ENCODE data around the gene WFDC8. TPM values are rescaled to one million over a fixed set of nuclear protein-coding genes. Genes with fewer than 3 reads are reported as not detected.

Gene WFDC8
- total RNA-seq, 1 experiment from 2014 or later: not detected

Other genes starting within 250 kb of the WFDC8 start
- gene SDC4, start 230.9 kb downstream of the WFDC8 start, total RNA-seq (2014; rRNA removed; shearing (Covaris generic)): 88.2 and 103 TPM in 2 replicates
- 29.2 and 33.7 TPM in 2 replicates for gene SYS1, start 216.1 kb downstream of the WFDC8 start, total RNA-seq (2014; rRNA removed; shearing (Covaris generic))
- gene TP53TG5, start 201.0 kb downstream of the WFDC8 start, total RNA-seq (2014; rRNA removed; shearing (Covaris generic)): not detected in 2 replicates
- gene DBNDD2, start 171.0 kb downstream of the WFDC8 start, total RNA-seq (2014; rRNA removed; shearing (Covaris generic)): 10.1 and 12.5 TPM in 2 replicates
- gene PIGT, start 163.1 kb downstream of the WFDC8 start, total RNA-seq (2014; rRNA removed; shearing (Covaris generic)): 196 and 220 TPM in 2 replicates
- gene WFDC2, start 109.5 kb downstream of the WFDC8 start, total RNA-seq (2014; rRNA removed; shearing (Covaris generic)): 0.78 TPM in 1 of 2 replicates, not detected in the other
- not detected in 2 replicates for gene SPINT3, start 63.7 kb downstream of the WFDC8 start, total RNA-seq (2014; rRNA removed; shearing (Covaris generic))
- not detected in 2 replicates for gene WFDC6, start 39.8 kb downstream of the WFDC8 start, total RNA-seq (2014; rRNA removed; shearing (Covaris generic))
- gene EPPIN, start 31.9 kb downstream of the WFDC8 start, total RNA-seq (2014; rRNA removed; shearing (Covaris generic)): not detected in 2 replicates
- not detected in 2 replicates for gene WFDC10A, start 50.5 kb upstream of the WFDC8 start, total RNA-seq (2014; rRNA removed; shearing (Covaris generic))
- not detected in 2 replicates for gene WFDC9, start 52.0 kb upstream of the WFDC8 start, total RNA-seq (2014; rRNA removed; shearing (Covaris generic))
- not detected in 2 replicates for gene WFDC11, start 91.0 kb upstream of the WFDC8 start, total RNA-seq (2014; rRNA removed; shearing (Covaris generic))
- gene WFDC13, start 122.8 kb upstream of the WFDC8 start, total RNA-seq (2014; rRNA removed; shearing (Covaris generic)): not detected in 2 replicates
- 0.88 and 3.5 TPM in 2 replicates for gene WFDC10B, start 125.7 kb upstream of the WFDC8 start, total RNA-seq (2014; rRNA removed; shearing (Covaris generic))
- gene SPINT4, start 143.1 kb upstream of the WFDC8 start, total RNA-seq (2014; rRNA removed; shearing (Covaris generic)): not detected in 2 replicates
- gene WFDC3, start 212.6 kb upstream of the WFDC8 start, total RNA-seq (2014; rRNA removed; shearing (Covaris generic)): 3.6 and 8.8 TPM in 2 replicates
- 44.1 and 51.4 TPM in 2 replicates for gene DNTTIP1, start 212.7 kb upstream of the WFDC8 start, total RNA-seq (2014; rRNA removed; shearing (Covaris generic))
- gene UBE2C, start 233.4 kb upstream of the WFDC8 start, total RNA-seq (2014; rRNA removed; shearing (Covaris generic)): 606 and 673 TPM in 2 replicates
- 0.36 TPM in 1 of 2 replicates, not detected in the other for gene TNNC2, start 248.0 kb upstream of the WFDC8 start, total RNA-seq (2014; rRNA removed; shearing (Covaris generic))